HEK293 (cell line): Measurements from ENCODE around the gene CENPF.

Experiments
- BCL11A ChIP-seq: fragments of 450-650 bp; formaldehyde crosslinking; IDR thresholded peaks from 2 replicates; pipeline ENCODE4 v1.5.1; 2016; ENCODE audit warnings: low read depth, missing biosample characterization, missing genetic modification characterization
- EGR2 ChIP-seq: fragments of 450-650 bp; formaldehyde crosslinking; IDR thresholded peaks from 2 replicates; pipeline ENCODE4 v1.5.1; 2016; ENCODE audit warnings: low read depth, missing biosample characterization, missing genetic modification characterization
- KLF16 ChIP-seq: fragments of 450-650 bp; formaldehyde crosslinking; IDR thresholded peaks from 2 replicates; pipeline ENCODE4 v1.5.1; 2017; ENCODE audit warnings: missing biosample characterization, missing genetic modification characterization
- MYNN ChIP-seq: fragments of 450-650 bp; formaldehyde crosslinking; IDR thresholded peaks from 2 replicates; pipeline ENCODE4 v1.5.1; 2016; ENCODE audit warnings: missing biosample characterization, missing genetic modification characterization, borderline replicate concordance
- MZF1 ChIP-seq: fragments of 450-650 bp; formaldehyde crosslinking; IDR thresholded peaks from 2 replicates; pipeline ENCODE4 v1.5.1; 2017; ENCODE audit warnings: missing biosample characterization, missing genetic modification characterization, borderline replicate concordance
- OSR2 ChIP-seq: fragments of 450-650 bp; formaldehyde crosslinking; IDR thresholded peaks from 2 replicates; pipeline ENCODE4 v1.5.1; 2016; ENCODE audit warnings: missing biosample characterization, missing genetic modification characterization
- PATZ1 ChIP-seq: fragments of 450-650 bp; formaldehyde crosslinking; IDR thresholded peaks from 2 replicates; pipeline ENCODE4 v1.5.1; 2016; ENCODE audit warnings: missing biosample characterization, missing genetic modification characterization
- PRDM6 ChIP-seq: fragments of 450-650 bp; formaldehyde crosslinking; IDR thresholded peaks from 2 replicates; pipeline ENCODE4 v1.5.1; 2017; ENCODE audit warnings: missing biosample characterization, missing genetic modification characterization
- ZBTB11 ChIP-seq: fragments of 450-650 bp; formaldehyde crosslinking; conservative IDR thresholded peaks from 2 replicates; pipeline ENCODE4 v1.5.1; 2016; ENCODE audit warnings: low read depth, missing biosample characterization, missing genetic modification characterization
- ZFP3 ChIP-seq: fragments of 450-650 bp; formaldehyde crosslinking; IDR thresholded peaks from 2 replicates; pipeline ENCODE4 v1.5.1; 2016; ENCODE audit warnings: low read depth, missing biosample characterization, missing genetic modification characterization
- ZFP37 ChIP-seq: fragments of 450-650 bp; formaldehyde crosslinking; IDR thresholded peaks from 2 replicates; pipeline ENCODE4 v1.5.1; 2016; ENCODE audit warnings: missing biosample characterization, missing genetic modification characterization
- ZNF112 ChIP-seq: fragments of 450-650 bp; formaldehyde crosslinking; IDR thresholded peaks from 2 replicates; pipeline ENCODE4 v1.5.0; 2017; ENCODE audit warnings: missing biosample characterization, missing genetic modification characterization
- ZNF169 ChIP-seq: fragments of 450-650 bp; formaldehyde crosslinking; IDR thresholded peaks from 2 replicates; pipeline ENCODE4 v1.5.1; 2016; ENCODE audit warnings: missing biosample characterization, missing genetic modification characterization
- ZNF174 ChIP-seq: fragments of 450-650 bp; formaldehyde crosslinking; IDR thresholded peaks from 2 replicates; pipeline ENCODE4 v1.5.0; 2017; ENCODE audit warnings: missing biosample characterization, mild to moderate bottlenecking, missing genetic modification characterization
- ZNF18 ChIP-seq: fragments of 450-650 bp; formaldehyde crosslinking; IDR thresholded peaks from 2 replicates; pipeline ENCODE4 v1.5.1; 2016; ENCODE audit warnings: missing biosample characterization, missing genetic modification characterization
- ZNF350 ChIP-seq: fragments of 450-650 bp; formaldehyde crosslinking; IDR thresholded peaks from 2 replicates; pipeline ENCODE4 v1.5.0; 2017; ENCODE audit warnings: missing biosample characterization, mild to moderate bottlenecking, missing genetic modification characterization
- ZNF366 ChIP-seq: fragments of 450-650 bp; formaldehyde crosslinking; conservative IDR thresholded peaks from 2 replicates; pipeline ENCODE4 v1.5.1; 2016; ENCODE audit warnings: missing biosample characterization, missing genetic modification characterization
- ZNF394 ChIP-seq: fragments of 450-650 bp; formaldehyde crosslinking; IDR thresholded peaks from 2 replicates; pipeline ENCODE4 v1.5.1; 2016; ENCODE audit warnings: missing biosample characterization, missing genetic modification characterization, mild to moderate bottlenecking, moderate library complexity, borderline replicate concordance
- ZNF433 ChIP-seq: fragments of 450-650 bp; formaldehyde crosslinking; IDR thresholded peaks from 2 replicates; pipeline ENCODE4 v1.5.1; 2016; ENCODE audit warnings: missing biosample characterization, missing genetic modification characterization, low read depth
- ZNF473 ChIP-seq: fragments of 450-650 bp; formaldehyde crosslinking; IDR thresholded peaks from 2 replicates; pipeline ENCODE4 v1.5.1; 2017; ENCODE audit warnings: missing biosample characterization, missing genetic modification characterization
- ZNF48 ChIP-seq: fragments of 450-650 bp; formaldehyde crosslinking; IDR thresholded peaks from 2 replicates; pipeline ENCODE4 v1.5.1; 2016; ENCODE audit warnings: missing biosample characterization, missing genetic modification characterization
- ZNF501 ChIP-seq: fragments of 450-650 bp; formaldehyde crosslinking; IDR thresholded peaks from 2 replicates; pipeline ENCODE4 v1.5.1; 2016; ENCODE audit warnings: missing biosample characterization, missing genetic modification characterization
- ZNF514 ChIP-seq: fragments of 450-650 bp; formaldehyde crosslinking; IDR thresholded peaks from 2 replicates; pipeline ENCODE4 v1.5.1; 2016; ENCODE audit warnings: missing biosample characterization, missing genetic modification characterization
- ZNF600 ChIP-seq: fragments of 450-650 bp; formaldehyde crosslinking; IDR thresholded peaks from 2 replicates; pipeline ENCODE4 v1.5.1; 2016; ENCODE audit warnings: missing biosample characterization, missing genetic modification characterization
- ZNF626 ChIP-seq: fragments of 450-650 bp; sonication (Bioruptor Pico); formaldehyde crosslinking; IDR thresholded peaks from 2 replicates; pipeline ENCODE4 v1.5.1; 2018; ENCODE audit warnings: missing biosample characterization, missing genetic modification characterization, inconsistent platforms
- ZNF768 ChIP-seq: fragments of 450-650 bp; formaldehyde crosslinking; IDR thresholded peaks from 2 replicates; pipeline ENCODE4 v1.5.1; 2018; ENCODE audit warnings: missing biosample characterization, mild to moderate bottlenecking, missing genetic modification characterization
- ZNF785 ChIP-seq: fragments of 450-650 bp; formaldehyde crosslinking; IDR thresholded peaks from 2 replicates; pipeline ENCODE4 v1.5.1; 2016; ENCODE audit warnings: missing biosample characterization, missing genetic modification characterization
- ZNF837 ChIP-seq: fragments of 450-650 bp; formaldehyde crosslinking; IDR thresholded peaks from 2 replicates; pipeline ENCODE4 v1.5.1; 2016; ENCODE audit warnings: missing biosample characterization, missing genetic modification characterization
- ZSCAN16 ChIP-seq: fragments of 450-650 bp; formaldehyde crosslinking; IDR thresholded peaks from 2 replicates; pipeline ENCODE4 v1.5.1; 2016; ENCODE audit warnings: missing biosample characterization, missing genetic modification characterization
- TF ChIP-seq, protein P1 (sequence below): fragments of 450-650 bp; formaldehyde crosslinking; IDR thresholded peaks from 2 replicates; pipeline ENCODE4 v1.5.1; 2016; ENCODE audit warnings: missing biosample characterization, missing genetic modification characterization

The CENPF gene

DNA sequence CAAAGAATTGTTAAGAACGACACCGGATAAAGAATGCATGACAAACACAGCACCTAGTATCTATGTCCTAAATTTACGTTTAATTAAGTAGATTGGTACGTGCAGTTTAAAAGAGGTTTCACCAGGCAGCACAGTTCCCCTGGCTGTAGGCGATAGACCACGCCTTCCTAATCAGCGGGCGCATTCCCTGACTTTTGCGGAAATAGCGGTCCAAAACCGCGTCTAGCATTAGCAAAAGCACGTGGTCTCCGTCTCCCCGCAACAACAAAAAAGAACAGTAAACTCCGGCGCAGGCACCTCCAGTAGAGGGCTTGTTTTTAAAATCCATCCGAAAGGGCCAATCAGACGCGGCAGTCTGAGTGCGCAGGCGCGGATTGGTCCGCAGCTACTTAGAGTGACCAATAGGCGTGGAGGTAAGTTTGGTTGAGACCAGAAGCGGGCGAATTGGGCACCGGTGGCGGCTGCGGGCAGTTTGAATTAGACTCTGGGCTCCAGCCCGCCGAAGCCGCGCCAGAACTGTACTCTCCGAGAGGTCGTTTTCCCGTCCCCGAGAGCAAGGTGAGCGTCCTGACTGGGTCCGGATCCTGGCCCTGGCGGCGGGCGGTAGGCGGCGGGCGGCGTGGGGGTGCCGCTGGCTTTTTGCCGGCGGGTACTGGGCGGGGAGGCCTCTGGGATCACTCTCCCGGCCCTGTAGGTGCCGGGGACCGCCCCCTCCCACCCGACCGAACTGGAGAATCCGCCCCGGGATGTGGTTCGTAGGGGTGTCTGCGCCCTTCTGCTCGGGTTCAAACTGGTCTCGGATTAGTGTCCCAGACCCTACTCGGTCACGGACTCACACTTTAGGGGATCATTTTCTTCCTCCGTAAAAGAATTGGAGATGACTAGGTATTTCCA lies at the start of gene CENPF (continued):
- TF ChIP-seq MZF1 (tag by site-specific recombination) = no peak; the same call in 1 of the 2 replicates
- no peak for TF ChIP-seq ZNF514 (tag by site-specific recombination)
- 0 out of 2 replicates have a peak, but pooled peaks have one; percentile 12 for TF ChIP-seq ZNF785 (tag by site-specific recombination)
- no peak for TF ChIP-seq ZNF473
- TF ChIP-seq EGR2 (tag by site-specific recombination) = peak; percentile 81
- peak; percentile 71; the same call in 1 of the 2 replicates for TF ChIP-seq MYNN (tag by site-specific recombination)
- TF ChIP-seq BCL11A (tag by site-specific recombination) = no peak
- TF ChIP-seq ZNF626 = no peak
- no peak for TF ChIP-seq ZNF366
- TF ChIP-seq ZNF48 = no peak
- peak; percentile 70 for TF ChIP-seq ZNF501 (tag by site-specific recombination)
- TF ChIP-seq, protein P1, sequence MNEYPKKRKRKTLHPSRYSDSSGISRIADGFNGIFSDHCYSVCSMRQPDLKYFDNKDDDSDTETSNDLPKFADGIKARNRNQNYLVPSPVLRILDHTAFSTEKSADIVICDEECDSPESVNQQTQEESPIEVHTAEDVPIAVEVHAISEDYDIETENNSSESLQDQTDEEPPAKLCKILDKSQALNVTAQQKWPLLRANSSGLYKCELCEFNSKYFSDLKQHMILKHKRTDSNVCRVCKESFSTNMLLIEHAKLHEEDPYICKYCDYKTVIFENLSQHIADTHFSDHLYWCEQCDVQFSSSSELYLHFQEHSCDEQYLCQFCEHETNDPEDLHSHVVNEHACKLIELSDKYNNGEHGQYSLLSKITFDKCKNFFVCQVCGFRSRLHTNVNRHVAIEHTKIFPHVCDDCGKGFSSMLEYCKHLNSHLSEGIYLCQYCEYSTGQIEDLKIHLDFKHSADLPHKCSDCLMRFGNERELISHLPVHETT (tag by site-specific recombination) = peak; percentile 68; the same call in 1 of the 2 replicates
- TF ChIP-seq ZSCAN16 (tag by site-specific recombination) = no peak
- no peak for TF ChIP-seq ZNF433
- peak; percentile 66; the same call in 1 of the 2 replicates for TF ChIP-seq ZNF600 (tag by site-specific recombination)
- no peak for TF ChIP-seq OSR2 (tag by site-specific recombination)
- no peak for TF ChIP-seq ZNF18 (tag by site-specific recombination)
- no peak; the same call in 1 of the 2 replicates for TF ChIP-seq ZNF350 (tag by site-specific recombination)
- peak; percentile 13; the same call in 1 of the 2 replicates for TF ChIP-seq ZBTB11 (tag by site-specific recombination)
- TF ChIP-seq ZNF768 (tag by site-specific recombination) = no peak
- no peak for TF ChIP-seq ZNF169 (tag by site-specific recombination)
- no peak for TF ChIP-seq ZFP3 (tag by site-specific recombination)
- TF ChIP-seq ZNF394 = no peak; the same call in 1 of the 2 replicates
- 0 out of 2 replicates have a peak, but pooled peaks have one; percentile 28 for TF ChIP-seq ZFP37 (tag by site-specific recombination)
- no peak for TF ChIP-seq PRDM6 (tag by site-specific recombination)
- peak; percentile 82 for TF ChIP-seq KLF16 (tag by site-specific recombination)
- no peak for TF ChIP-seq ZNF112
- no peak for TF ChIP-seq ZNF837 (tag by site-specific recombination)
- TF ChIP-seq PATZ1 = peak; percentile 69
- no peak for TF ChIP-seq ZNF174 (tag by site-specific recombination)
